SH-SY5Y (cell line): ENCODE data around the gene LRMDA.

Source experiments
- GATA2 ChIP-seq: IDR thresholded peaks from 2 replicates; pipeline ENCODE4 v1.6.1; 2011; ENCODE audit warnings: mild to moderate bottlenecking, low read depth, low read length
- GATA3 ChIP-seq: IDR thresholded peaks from 2 replicates; pipeline ENCODE4 v1.6.1; 2011; ENCODE audit warnings: low read depth, mild to moderate bottlenecking, low read length, moderate library complexity

Gene LRMDA

GRCh38 chr10:75972491-75973276 is 541.3 kb downstream of the LRMDA start:
- TF ChIP-seq GATA2 = no peak
- TF ChIP-seq GATA3 = no peak

GRCh38 chr10:75974080-75974479 is 542.7 kb downstream of the LRMDA start:
- no peak for TF ChIP-seq GATA2
- no peak for TF ChIP-seq GATA3

- no peak for TF ChIP-seq GATA3
- no peak for TF ChIP-seq GATA2
Measured at GRCh38 chr10:75976681-75977080, 545.3 kb downstream of the LRMDA start.

GRCh38 chr10:75977139-75977538 is 545.7 kb downstream of the LRMDA start:
- TF ChIP-seq GATA2 (no peak), GATA3 (no peak)

GRCh38 chr10:75978213-75978612 is 546.8 kb downstream of the LRMDA start:
- no peak for TF ChIP-seq GATA2
- no peak for TF ChIP-seq GATA3

GRCh38 chr10:75980419-75981002 is 549.1 kb downstream of the LRMDA start:
- no peak for TF ChIP-seq GATA3
- TF ChIP-seq GATA2 = no peak

GRCh38 chr10:75982611-75983369 is 551.4 kb downstream of the LRMDA start:
- TF ChIP-seq GATA3 = no peak
- TF ChIP-seq GATA2 = no peak

- TF ChIP-seq GATA2 (no peak), GATA3 (no peak)
Measured at GRCh38 chr10:75984067-75984466, 552.6 kb downstream of the LRMDA start.

GRCh38 chr10:75987616-75988015 is 556.2 kb downstream of the LRMDA start:
- TF ChIP-seq GATA2 = no peak
- no peak for TF ChIP-seq GATA3

GRCh38 chr10:75994357-75995040 is 563.1 kb downstream of the LRMDA start:
- TF ChIP-seq GATA2 (no peak), GATA3 (no peak)

GRCh38 chr10:75995041-75995430 is 563.6 kb downstream of the LRMDA start:
- no peak for TF ChIP-seq GATA3
- TF ChIP-seq GATA2 = no peak

GRCh38 chr10:75995720-75996119 is 564.3 kb downstream of the LRMDA start:
- no peak for TF ChIP-seq GATA2
- no peak for TF ChIP-seq GATA3

GRCh38 chr10:75999001-75999400 is 567.6 kb downstream of the LRMDA start:
- no peak for TF ChIP-seq GATA3
- no peak for TF ChIP-seq GATA2
